NCI-H748 (cell line): Measurements from ENCODE around the gene TMEM161A.
"Not testable (repeated sequence)": the region's sequence is repeated elsewhere in the genome, so short reads cannot be mapped to it uniquely, and the experiment has no call there.

ENCODE experiments used
- DNase-seq: peaks from one replicate; lab custom pipeline; 2025; ENCODE audit not compliant: unreplicated experiment; lab: John Stamatoyannopoulos, UW

The TMEM161A gene

GRCh38 chr19:19138109-19138981 is at the start of gene TMEM161A:
TMEM161A (minus strand) TSS chr19:19138478; CDS start chr19:19138428, 50 bp downstream.
- DNase-seq = peak; percentile 94

DNA sequence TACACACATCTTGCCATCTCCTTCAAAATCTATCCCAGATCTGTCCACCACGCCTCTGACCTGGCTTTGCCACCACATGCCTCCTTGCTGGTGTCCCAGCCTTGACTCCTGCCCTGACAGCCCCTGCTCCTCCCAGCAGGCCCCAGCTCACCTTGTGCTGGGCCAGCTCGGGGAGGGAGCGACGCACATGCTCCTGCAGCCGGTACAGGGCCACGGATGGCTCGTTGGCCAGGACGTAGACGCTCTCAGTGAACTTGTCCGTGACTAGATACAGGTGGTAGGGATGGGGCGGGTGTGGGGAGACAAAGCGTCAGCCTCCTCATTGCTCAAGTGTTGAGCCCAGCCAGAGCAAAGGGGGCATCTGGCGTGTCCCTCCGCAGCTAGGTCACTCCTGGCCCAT is 48.5 kb upstream of the TMEM161A start:
- DNase-seq = no peak

DNA sequence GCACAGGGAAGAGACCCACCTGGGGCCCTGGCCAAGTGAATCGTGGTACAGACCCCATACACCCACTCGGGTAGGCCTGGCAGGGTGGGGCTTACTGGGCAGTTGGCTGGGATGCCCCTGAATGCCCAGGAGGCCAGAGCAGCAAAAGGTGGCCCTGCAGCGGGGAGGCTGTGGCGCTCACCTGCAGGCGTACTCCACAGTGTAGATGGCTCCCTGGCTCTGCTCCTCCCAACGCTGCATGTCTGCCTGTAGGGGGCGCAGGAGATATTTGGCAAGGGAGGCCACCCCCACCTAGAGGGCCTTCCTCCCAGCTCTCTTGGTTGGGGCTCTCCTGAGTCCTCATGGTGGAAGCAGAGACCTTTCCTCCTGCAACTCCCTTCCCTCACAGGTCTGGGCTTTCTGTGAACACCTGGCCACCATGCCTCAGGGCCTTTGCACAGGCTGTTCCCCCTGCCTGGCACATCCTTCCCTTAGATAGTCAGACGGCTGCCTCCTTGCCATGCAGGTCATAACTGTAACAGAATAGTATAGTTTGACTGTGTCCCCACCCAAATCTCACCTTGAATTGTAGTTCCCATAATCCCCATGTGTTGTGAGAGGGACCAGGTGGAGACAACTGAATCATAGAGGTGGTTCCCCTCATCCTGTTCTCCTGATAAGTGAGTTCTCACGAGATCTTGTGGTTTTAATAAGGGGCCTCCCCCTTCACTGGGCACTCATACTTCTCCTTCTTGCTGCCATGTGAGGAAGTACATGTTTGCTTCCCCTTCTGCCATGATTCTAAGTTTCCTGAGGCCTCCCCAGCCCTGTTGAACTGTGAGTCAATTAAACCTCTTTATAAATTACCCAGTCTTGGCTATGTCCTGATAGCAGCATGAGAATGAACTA is 47.8 kb upstream of the TMEM161A start:
- DNase-seq = peak; percentile 64

DNA sequence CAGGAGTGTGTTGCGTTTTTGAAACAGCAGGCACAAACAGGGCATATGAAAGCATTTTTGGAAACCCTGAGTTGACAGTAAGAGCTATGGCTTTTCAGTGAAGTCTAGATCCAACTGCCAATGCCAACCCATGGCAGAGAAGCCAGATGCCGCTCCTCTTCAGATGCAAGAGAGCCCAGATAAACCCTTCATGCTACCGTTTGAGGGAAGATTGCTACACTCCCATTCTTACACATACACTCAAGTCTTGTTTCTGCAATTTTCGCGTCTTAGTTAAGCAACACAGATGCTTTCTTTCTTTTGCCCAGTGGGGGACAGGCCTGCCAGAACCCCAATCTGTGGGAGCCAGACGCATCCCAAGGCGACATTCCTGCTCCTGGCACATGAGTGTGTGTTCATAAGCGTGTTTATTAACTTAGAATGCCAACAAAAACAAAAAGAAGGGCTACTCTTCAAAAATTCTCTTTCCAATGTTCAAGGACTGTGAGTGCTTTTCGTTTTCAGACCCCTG is 43.3 kb upstream of the TMEM161A start:
- DNase-seq = no peak

DNA sequence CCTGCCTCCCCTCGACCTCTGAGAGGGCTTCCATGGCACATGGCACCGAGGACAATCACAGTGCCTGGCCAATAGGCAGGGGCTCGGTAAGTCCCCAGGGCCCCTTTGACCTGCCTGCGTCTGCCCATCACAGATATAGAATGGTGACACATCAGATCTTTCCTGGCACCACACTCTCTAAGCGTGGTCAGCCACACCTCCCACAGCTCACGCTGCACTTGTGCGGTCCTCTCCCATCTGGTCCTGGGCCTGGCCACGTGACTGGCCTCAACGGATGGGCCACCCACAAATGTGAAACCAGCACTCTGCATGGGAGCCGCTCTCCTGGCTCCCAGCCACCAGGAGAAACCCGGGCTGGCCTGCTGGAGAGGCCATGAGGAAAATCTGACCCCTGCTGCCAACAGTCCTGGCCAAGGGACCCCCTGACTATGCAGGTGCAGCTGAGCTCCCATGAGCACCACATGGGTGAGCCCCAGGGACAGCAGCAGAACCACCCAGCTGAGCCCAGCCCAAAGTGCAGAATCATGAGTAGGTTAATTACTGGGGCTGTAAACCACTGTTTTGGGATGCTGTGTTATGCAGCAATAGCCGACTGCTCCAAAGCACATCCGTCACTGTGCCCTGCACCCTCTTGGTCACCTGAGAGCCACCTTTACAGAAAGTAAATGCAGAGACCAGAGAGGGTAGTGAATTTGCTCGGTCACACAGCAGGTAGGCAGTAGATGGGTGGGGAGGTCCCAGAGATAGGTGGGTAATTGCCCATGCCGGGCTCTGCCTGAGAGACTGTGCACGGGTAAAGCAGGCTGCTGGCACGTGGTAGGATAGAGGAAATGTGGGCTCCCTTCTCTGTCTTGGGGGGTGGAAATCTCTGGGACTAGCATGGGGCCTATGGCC is 41.5 kb upstream of the TMEM161A start:
- no peak for DNase-seq

DNA sequence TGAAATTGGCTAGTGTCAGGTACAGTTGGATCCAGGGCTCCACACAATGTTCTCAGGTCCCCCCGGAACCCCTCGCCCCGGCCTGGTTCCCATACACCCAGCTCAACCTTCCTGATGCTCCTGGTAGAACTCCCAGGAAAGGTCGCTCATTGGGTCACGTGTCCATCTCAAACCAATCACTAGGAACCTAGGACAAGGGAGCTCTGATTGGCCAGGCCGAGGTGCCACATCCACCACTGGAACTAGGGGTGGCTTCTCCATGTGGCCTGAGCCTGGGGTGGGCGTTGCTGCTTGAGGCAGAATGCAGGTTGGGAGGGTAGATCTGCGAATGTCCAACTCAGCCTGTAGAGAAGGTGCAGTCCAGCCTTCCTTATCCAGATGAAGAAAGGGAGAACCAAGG is 38.7 kb upstream of the TMEM161A start:
- DNase-seq = no peak

GRCh38 chr19:19173243-19173642 is 35.0 kb upstream of the TMEM161A start:
- DNase-seq = not testable (repeated sequence)

DNA sequence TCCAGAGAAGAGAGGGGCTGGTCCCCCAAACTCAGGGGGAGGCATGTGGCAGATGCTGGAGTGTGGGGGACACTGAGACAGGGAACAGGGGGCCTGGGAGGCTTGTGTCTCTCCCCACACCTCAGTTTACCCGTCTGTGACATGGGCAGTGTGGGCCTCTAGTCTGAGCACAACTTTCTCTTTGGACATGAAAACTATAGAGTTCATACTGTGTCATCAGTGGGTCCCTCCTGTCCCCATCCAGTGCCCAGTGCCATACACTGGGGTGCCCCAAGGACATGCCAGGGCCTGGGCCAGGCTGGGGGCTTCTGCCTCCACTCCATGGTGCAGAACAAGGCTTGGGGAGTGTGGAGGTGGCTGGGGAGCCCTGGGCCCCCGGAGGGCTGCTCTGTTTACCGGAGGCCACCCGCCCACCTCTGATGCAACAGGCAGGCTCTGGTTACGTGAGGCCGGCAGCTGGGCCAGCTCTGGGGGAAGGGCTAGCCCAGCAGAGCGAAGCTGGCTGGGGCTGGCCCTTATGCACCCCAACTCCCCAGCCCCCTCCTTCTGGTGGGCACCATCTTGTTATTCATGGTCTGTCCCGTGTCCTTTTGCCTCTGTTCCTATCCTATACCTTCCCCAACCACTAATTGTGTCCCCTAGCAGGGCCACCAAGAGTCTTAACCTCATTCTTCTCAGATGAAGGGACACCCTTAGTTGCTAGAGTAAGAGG is 33.7 kb upstream of the TMEM161A start:
- DNase-seq = no peak

- no peak for DNase-seq
Measured at GRCh38 chr19:19170873-19171672, 32.8 kb upstream of the TMEM161A start.

DNA sequence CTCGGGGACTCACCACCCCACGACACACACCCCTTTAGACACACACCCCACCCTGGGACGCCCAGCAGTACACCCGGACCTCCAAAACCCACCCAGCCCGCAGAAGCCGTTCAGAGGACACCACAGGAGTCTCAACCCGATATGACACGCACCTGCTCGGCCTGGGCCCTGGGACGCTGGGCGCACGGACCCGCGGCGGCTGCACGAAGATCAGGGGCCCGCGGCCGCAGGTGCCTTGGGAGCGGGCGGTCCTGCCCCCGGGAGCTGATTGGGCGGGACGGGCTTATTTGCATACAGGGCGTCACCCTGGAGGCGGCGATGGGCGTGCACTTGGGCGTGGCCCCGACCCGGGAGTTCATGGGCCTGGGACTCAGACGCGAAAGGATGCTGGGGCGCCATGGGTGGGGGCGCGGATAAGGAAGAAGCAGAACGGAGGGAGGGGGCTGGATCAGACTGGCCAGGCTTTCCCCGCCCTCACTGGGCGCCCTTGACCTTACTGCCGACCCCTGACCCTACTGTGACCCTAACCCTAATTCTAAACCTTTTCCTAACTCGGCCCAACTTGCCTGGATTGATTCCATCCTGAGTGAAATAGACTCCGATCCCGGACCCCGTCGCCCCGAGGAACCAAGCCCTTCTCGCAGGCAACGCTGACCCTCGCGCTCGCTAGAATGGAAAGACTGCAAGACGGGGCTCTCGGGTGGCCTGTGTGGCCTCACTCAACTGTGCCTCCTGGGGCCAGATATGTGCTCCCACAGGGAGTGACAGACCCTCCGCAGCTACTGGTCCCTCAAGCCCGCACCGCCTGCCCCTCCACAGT is 32.0 kb upstream of the TMEM161A start, which contains the start of gene MEF2B:
Gene MEF2B (minus strand): TSS at position 211 of the 820 bp plus-strand sequence. CDS start 19,528 bp downstream, outside the sequence.
- DNase-seq = peak; percentile 90

DNA sequence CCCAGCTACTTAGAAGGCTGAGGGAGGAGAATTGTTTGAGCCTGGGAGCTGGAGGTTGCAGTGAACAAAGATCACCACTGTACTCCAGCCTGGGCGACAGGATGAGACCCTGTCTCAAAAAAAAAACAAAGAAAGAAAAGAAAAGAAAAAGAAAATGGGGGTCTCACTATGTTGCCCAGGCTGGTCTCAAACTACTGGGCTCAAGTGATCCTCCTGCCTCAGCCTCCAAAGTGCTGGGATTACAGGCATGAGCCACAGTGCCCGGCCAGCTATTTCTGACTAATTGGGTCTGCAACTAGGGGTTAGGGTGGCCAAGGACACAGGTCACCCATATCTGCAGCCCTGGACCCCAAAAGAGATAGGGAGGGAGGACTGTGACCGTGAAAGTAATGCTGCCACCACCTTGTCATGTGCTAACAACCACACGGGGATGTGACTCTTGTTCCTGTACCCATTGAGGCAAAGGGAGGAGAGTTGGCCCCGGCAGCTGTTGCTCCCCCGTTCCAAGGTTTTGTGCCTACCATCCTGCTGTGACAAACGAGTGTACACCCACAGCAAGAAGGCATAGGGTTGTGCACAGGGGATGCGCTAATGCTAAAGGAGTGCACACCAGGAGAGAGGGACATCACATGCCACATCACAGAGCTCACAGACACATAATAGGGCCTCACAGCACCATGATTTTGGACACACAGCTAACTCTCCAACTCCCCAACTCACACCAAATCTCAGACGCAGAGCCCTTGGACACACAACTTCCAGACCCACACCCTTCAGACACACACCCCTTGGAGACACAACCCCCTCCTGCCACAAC is 31.2 kb upstream of the TMEM161A start:
- no peak for DNase-seq

- no peak for DNase-seq
Measured at GRCh38 chr19:19167612-19168011, 29.3 kb upstream of the TMEM161A start.

DNA sequence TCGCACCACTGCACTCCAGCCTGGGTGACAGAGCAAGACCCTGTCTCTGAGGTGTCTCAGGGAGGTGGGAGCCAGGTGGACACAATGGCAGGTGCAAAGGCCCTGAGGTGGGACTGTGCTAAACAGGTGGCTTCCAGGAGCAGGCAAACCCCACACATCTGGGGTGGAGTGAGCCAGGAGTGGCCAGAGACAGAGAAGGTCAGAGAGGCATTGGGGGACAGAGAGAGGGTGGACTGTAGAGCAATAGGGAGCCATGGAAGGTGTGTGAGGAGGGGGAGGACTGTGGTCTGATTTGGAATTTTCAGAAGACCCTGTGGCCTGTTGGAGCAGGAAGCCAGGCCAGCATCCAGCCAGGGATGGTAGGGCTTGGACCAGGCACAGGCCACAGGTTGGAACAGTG is 27.1 kb upstream of the TMEM161A start:
- DNase-seq = no peak

GRCh38 chr19:19162495-19162894 is 24.2 kb upstream of the TMEM161A start:
- DNase-seq = no peak

DNA sequence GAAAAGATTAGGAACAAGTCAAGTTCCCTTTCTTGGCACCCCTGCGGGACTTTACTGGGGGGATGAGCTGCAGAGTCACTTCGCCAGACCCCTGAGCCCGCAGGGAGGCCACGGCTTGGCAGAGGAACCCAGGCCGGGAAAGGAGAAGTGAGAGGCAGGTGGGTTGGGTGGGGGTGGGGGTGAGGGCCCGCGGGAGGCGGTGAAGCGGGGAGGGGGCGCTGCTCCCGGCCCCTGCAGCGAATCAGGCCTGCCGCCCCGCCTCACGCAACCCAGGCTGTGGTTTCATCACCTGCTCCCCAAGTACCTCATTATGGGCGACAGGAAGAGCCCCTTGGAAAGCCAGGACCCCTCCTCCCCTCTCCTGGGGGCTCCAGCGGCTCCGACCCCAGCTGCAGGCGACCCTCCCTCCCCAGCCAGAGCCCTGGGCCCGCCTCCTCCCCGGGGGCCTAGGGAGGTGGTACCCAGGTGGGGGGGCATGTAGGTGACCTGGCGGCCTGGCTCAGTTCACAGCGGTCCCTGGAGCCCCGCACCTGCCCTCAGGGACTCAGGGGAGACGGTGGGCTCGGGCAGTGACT is 22.3 kb upstream of the TMEM161A start:
- no peak for DNase-seq

DNA sequence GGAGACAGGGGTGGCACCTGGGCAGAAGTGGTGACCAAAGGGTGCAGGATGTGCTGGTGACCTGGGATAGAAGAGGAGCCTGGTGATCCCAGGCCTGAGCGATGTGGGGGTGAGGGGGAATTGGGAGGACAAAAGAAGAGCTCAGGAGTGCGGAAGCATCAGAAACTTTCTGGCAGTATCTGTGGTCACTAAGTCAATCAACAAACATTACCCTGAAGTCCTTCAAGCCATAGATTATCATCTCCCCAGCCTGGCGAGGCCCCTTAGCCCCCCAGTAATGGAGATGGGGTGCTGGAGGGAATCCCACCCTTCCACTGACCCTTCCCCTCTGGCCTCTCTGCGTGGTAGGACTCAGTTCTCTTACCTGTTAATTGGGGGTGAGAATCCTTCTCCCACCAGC is 21.3 kb upstream of the TMEM161A start:
- DNase-seq = no peak

GRCh38 chr19:19157808-19158207 is 19.5 kb upstream of the TMEM161A start:
- no peak for DNase-seq
